Stimulated activated CD4-positive, alpha-beta T cell treated with anti-CD3 and anti-CD28 coated beads, Interleukin-15, amount 100 ng/mL, for 48 hours (primary cell): ENCODE results near the gene ICAM1.

Experiments used
- DNase-seq, 2 donors: peaks; one replicate each; pipeline ENCODE4 v3.0.0-alpha.2; 2020; ENCODE audit warnings: low read depth in 2 of 2

Gene ICAM1

GRCh38 chr19:10292789-10293636 is 22.1 kb downstream of the ICAM1 start:
- DNase-seq = no peak

- no peak for DNase-seq
These were observed 22.9 kb downstream of the ICAM1 start for GRCh38 chr19:10293637-10294367.

- no peak for DNase-seq
These were observed 23.4 kb downstream of the ICAM1 start for GRCh38 chr19:10294368-10294697.

GRCh38 chr19:10295305-10295846 is 24.5 kb downstream of the ICAM1 start:
- peak in 1 of 2 donors; percentile 47 for DNase-seq

GRCh38 chr19:10295847-10296591 is 25.1 kb downstream of the ICAM1 start:
- DNase-seq = no peak

GRCh38 chr19:10299545-10300458 is 28.9 kb downstream of the ICAM1 start:
- no peak for DNase-seq

GRCh38 chr19:10305139-10305806 is 34.4 kb downstream of the ICAM1 start:
- DNase-seq = no peak

GRCh38 chr19:10306327-10306726 is 35.4 kb downstream of the ICAM1 start:
- DNase-seq = no peak

- DNase-seq = no peak
These were observed 38.5 kb downstream of the ICAM1 start, which contains the start of gene ZGLP1 for GRCh38 chr19:10309423-10309822. Gene ZGLP1 (minus strand): TSS chr19:10309815.

- DNase-seq = peak; percentile 80 to 87
These were observed 44.7 kb downstream of the ICAM1 start, which contains the start of gene FDX2 for GRCh38 chr19:10315335-10316214. Gene FDX2 (minus strand): TSS chr19:10316015. CDS start chr19:10315996, 19 bp downstream.

- DNase-seq = no peak
These were observed 45.5 kb downstream of the ICAM1 start for GRCh38 chr19:10316229-10317044.

GRCh38 chr19:10317045-10317856 is 46.3 kb downstream of the ICAM1 start:
- no peak for DNase-seq

GRCh38 chr19:10317857-10318462 is 47.0 kb downstream of the ICAM1 start:
- no peak for DNase-seq

- DNase-seq = no peak
These were observed 48.1 kb downstream of the ICAM1 start for GRCh38 chr19:10318807-10319682.

GRCh38 chr19:10320602-10321416 is 49.9 kb downstream of the ICAM1 start:
- no peak for DNase-seq
